Progenitor cell of endocrine pancreas (in vitro differentiated cells): ENCODE results near the gene CAPG. TPM values are rescaled to one million over a fixed set of nuclear protein-coding genes. Genes with fewer than 3 reads are reported as not detected.

Experiments used
- DNase-seq: peaks from one replicate; pipeline ENCODE4 v3.0.0; 2021; ENCODE audit warnings: low spot score; ENCODE audit not compliant: unreplicated experiment
- H3K27ac Mint-ChIP-seq: 2 replicates; pipeline ENCODE4 v1.8.0; 2021; ENCODE audit warnings: mild to moderate bottlenecking, moderate library complexity, mixed read lengths
- H3K27me3 Mint-ChIP-seq: 2 replicates; pipeline ENCODE4 v1.8.0; 2021; ENCODE audit warnings: mixed read lengths
- H3K36me3 Mint-ChIP-seq: 2 replicates; pipeline ENCODE4 v1.8.0; 2022; ENCODE audit warnings: mixed read lengths; ENCODE audit not compliant: insufficient read depth
- H3K4me1 Mint-ChIP-seq: 2 replicates; pipeline ENCODE4 v1.8.0; 2021; ENCODE audit warnings: low read depth, mixed read lengths
- H3K4me3 Mint-ChIP-seq: 2 replicates; pipeline ENCODE4 v1.8.0; 2021; ENCODE audit warnings: low read depth, mild to moderate bottlenecking, moderate library complexity, mixed read lengths
- H3K9me3 Mint-ChIP-seq: 2 replicates; pipeline ENCODE4 v1.8.0; 2021; ENCODE audit warnings: low read depth, mixed read lengths
- total RNA-seq: library from RNA; stranded (reverse); gene quantifications from 2 replicates; pipeline ENCODE4 v1.2.1, GENCODE V29; 2021
- TF ChIP-seq, protein P1 (sequence below): fragments of 200-600 bp; sonication (generic); IDR thresholded peaks from one replicate; pipeline ENCODE4 v1.5.0; 2021; ENCODE audit warnings: antibody characterized with exemption, mild to moderate bottlenecking; ENCODE audit not compliant: unreplicated experiment

CAPG gene
- total RNA-seq, 1 donor from 2014 or later: 56.1 TPM

GRCh38 chr2:85429213-85429923, 19.2 kb upstream of the CAPG start:
- no peak for DNase-seq
- no peaks in the 10 kb centered on the region for H3K9me3 Mint-ChIP-seq
- no peaks in the 10 kb centered on the region for H3K4me1 Mint-ChIP-seq
- no peaks in the 10 kb centered on the region for H3K36me3 Mint-ChIP-seq
- peak overlapping the region; percentile 27 for H3K27ac Mint-ChIP-seq
- H3K27me3 Mint-ChIP-seq: no peaks in the 10 kb centered on the region
- TF ChIP-seq, protein P1, sequence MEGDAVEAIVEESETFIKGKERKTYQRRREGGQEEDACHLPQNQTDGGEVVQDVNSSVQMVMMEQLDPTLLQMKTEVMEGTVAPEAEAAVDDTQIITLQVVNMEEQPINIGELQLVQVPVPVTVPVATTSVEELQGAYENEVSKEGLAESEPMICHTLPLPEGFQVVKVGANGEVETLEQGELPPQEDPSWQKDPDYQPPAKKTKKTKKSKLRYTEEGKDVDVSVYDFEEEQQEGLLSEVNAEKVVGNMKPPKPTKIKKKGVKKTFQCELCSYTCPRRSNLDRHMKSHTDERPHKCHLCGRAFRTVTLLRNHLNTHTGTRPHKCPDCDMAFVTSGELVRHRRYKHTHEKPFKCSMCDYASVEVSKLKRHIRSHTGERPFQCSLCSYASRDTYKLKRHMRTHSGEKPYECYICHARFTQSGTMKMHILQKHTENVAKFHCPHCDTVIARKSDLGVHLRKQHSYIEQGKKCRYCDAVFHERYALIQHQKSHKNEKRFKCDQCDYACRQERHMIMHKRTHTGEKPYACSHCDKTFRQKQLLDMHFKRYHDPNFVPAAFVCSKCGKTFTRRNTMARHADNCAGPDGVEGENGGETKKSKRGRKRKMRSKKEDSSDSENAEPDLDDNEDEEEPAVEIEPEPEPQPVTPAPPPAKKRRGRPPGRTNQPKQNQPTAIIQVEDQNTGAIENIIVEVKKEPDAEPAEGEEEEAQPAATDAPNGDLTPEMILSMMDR: no peak
- H3K4me3 Mint-ChIP-seq: no peak overlapping the region

GRCh38 chr2:85428343-85428881, 18.2 kb upstream of the CAPG start:
- no peak for DNase-seq
- peaks cover 2% of the 10 kb centered on the region for H3K4me1 Mint-ChIP-seq
- H3K27ac Mint-ChIP-seq: no peak overlapping the region
- TF ChIP-seq, protein P1: no peak
- H3K9me3 Mint-ChIP-seq: no peaks in the 10 kb centered on the region
- H3K36me3 Mint-ChIP-seq: no peaks in the 10 kb centered on the region
- H3K4me3 Mint-ChIP-seq: no peak overlapping the region
- no peaks in the 10 kb centered on the region for H3K27me3 Mint-ChIP-seq

GRCh38 chr2:85427300-85427835, 17.2 kb upstream of the CAPG start:
- DNase-seq: no peak
- no peak overlapping the region for H3K4me3 Mint-ChIP-seq
- H3K4me1 Mint-ChIP-seq: peaks cover 3% of the 10 kb centered on the region
- TF ChIP-seq, protein P1: no peak
- no peaks in the 10 kb centered on the region for H3K27me3 Mint-ChIP-seq
- no peaks in the 10 kb centered on the region for H3K9me3 Mint-ChIP-seq
- no peak overlapping the region for H3K27ac Mint-ChIP-seq
- no peaks in the 10 kb centered on the region for H3K36me3 Mint-ChIP-seq

DNA sequence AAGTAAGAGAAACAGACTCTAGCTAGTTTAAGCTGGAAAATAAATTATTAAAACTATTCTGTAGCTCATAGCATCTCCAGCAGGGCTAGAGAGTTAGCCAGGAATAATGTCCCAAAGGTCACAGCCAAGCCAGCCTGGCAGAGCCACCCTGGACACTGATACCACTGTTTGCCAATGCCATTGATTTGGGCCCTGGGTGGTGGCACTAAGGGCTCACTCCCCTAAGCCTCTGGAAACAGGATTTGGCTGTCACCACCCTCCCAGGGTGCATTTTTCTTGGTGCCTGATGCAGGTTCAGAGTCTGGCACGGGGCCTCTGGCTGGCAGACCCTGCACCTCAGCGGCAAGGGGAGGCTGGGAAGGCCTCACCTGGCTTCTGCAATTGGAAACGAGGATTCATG, 15.4 kb upstream of the CAPG start:
- no peaks in the 10 kb centered on the region for H3K9me3 Mint-ChIP-seq
- TF ChIP-seq, protein P1: no peak
- no peaks in the 10 kb centered on the region for H3K27me3 Mint-ChIP-seq
- H3K4me3 Mint-ChIP-seq: no peak overlapping the region
- H3K36me3 Mint-ChIP-seq: no peaks in the 10 kb centered on the region
- H3K4me1 Mint-ChIP-seq: peaks cover 21% of the 10 kb centered on the region
- H3K27ac Mint-ChIP-seq: no peak overlapping the region
- DNase-seq: no peak

DNA sequence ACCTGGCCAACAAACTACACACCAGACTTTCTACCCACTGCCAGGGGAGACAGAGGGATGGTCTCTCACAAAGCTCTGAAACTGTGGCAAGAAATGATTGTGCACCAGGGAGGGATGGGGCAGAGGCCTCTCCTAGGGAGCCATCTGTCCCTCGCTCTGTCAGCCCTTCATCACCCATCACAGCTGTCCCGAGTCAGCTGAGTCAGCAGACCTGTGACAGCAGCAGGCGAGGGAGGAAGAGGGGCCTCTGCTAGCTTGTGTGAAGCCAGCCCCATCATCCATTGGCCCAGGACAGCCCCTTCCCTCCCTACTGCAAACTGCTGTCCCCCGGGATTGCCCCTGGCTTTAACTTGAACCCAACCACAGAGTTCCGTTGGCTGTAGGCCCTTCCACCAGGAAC, 13.4 kb upstream of the CAPG start:
- Mint-ChIP-seq H3K36me3 (no peaks in the 10 kb centered on the region), H3K4me1 (peaks cover 34% of the 10 kb centered on the region), H3K4me3 (no peak overlapping the region), H3K9me3 (no peaks in the 10 kb centered on the region), H3K27me3 (no peaks in the 10 kb centered on the region), H3K27ac (peak overlapping the region; percentile 20)
- TF ChIP-seq, protein P1: no peak
- no peak for DNase-seq
